Measurements from ENCODE around the gene CDK18.

CDK18 gene

GRCh38 chr1:205504311-205505075, at the start of gene CDK18:
TSS of gene CDK18 (plus strand) at chr1:205504669. CDS start at chr1:205523168, 18,499 bp downstream.
- H3K4me1 ChIP-seq (ENCODE audit: control insufficient read depth in 1 of 2, insufficient read depth in 1 of 2, low read depth in 1 of 2, low read length in 1 of 2) = peaks cover 6 to 12% of the 10 kb centered on the region in 2 experiments
- no peaks in the 10 kb centered on the region for H3K9me3 ChIP-seq
- no peaks in the 10 kb centered on the region for H3K36me3 ChIP-seq
- H3K4me3 ChIP-seq (ENCODE audit: low read depth in 1 of 2, low read length in 1 of 2) = peak within 1 kb of the TSS; percentile 8 to 41
- TF ChIP-seq, protein P1, sequence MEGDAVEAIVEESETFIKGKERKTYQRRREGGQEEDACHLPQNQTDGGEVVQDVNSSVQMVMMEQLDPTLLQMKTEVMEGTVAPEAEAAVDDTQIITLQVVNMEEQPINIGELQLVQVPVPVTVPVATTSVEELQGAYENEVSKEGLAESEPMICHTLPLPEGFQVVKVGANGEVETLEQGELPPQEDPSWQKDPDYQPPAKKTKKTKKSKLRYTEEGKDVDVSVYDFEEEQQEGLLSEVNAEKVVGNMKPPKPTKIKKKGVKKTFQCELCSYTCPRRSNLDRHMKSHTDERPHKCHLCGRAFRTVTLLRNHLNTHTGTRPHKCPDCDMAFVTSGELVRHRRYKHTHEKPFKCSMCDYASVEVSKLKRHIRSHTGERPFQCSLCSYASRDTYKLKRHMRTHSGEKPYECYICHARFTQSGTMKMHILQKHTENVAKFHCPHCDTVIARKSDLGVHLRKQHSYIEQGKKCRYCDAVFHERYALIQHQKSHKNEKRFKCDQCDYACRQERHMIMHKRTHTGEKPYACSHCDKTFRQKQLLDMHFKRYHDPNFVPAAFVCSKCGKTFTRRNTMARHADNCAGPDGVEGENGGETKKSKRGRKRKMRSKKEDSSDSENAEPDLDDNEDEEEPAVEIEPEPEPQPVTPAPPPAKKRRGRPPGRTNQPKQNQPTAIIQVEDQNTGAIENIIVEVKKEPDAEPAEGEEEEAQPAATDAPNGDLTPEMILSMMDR (IDR thresholded peaks at IDR 0.05) = no peak
- H3K27me3 ChIP-seq = peaks cover 42% of the 10 kb centered on the region
- H3K27ac ChIP-seq = no peak within 1 kb of the TSS

- TF ChIP-seq, protein P1 (IDR thresholded peaks at IDR 0.05) = no peak
- H3K9me3 ChIP-seq = no peaks in the 10 kb centered on the region
These were observed 49.5 kb upstream of the CDK18 start for GRCh38 chr1:205454903-205455335.

GRCh38 chr1:205455581-205456382, 48.7 kb upstream of the CDK18 start, which contains the start of gene BLACAT1:
TSS of gene BLACAT1 (minus strand) at chr1:205456045.
- no peak within 1 kb of the TSS for H3K27ac ChIP-seq
- H3K9me3 ChIP-seq = no peaks in the 10 kb centered on the region
- TF ChIP-seq, protein P1 (IDR thresholded peaks at IDR 0.05) = no peak
- no peak within 1 kb of the TSS for H3K4me3 ChIP-seq (ENCODE audit: low read depth in 1 of 2, low read length in 1 of 2)
- no peaks in the 10 kb centered on the region for H3K36me3 ChIP-seq
- no peaks in the 10 kb centered on the region for H3K4me1 ChIP-seq (ENCODE audit: control insufficient read depth in 1 of 2, insufficient read depth in 1 of 2, low read depth in 1 of 2, low read length in 1 of 2)
- H3K27me3 ChIP-seq = peaks cover 99% of the 10 kb centered on the region

More at GRCh38 chr1:205454903-205455335, 49.5 kb upstream of the CDK18 start:
- no peak overlapping the region for H3K4me3 ChIP-seq (ENCODE audit: low read depth in 1 of 2, low read length in 1 of 2)
- H3K36me3 ChIP-seq = no peaks in the 10 kb centered on the region
- H3K27me3 ChIP-seq = peaks cover 100% of the 10 kb centered on the region
- H3K4me1 ChIP-seq (ENCODE audit: control insufficient read depth in 1 of 2, insufficient read depth in 1 of 2, low read depth in 1 of 2, low read length in 1 of 2) = no peaks in the 10 kb centered on the region
- no peak overlapping the region for H3K27ac ChIP-seq

DNA sequence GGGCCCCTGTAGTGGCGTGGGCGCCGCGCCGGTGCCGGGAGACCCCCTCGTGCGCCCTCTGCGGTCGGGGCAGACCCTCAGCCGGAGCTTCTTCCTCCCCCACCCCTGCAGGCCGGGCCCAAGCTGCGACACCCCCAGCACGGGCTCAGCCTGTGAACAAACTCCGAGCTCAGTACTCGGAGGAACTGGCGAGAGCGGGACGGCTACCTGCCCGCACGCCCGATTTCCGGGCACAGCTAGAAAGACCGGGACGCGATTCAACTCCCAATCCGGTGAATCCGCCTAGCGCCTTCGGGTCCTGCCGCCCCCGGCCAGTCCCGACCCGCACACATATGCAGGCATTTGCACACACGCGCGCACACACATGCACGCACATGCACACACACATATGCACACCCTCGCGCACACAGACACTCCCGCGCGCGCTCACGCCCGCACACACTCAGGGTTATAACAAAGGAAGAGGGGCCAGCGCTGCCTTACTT, 48.0 kb upstream of the CDK18 start:
- Histone ChIP-seq H3K27ac (no peak overlapping the region), H3K36me3 (no peaks in the 10 kb centered on the region), H3K4me1 (ENCODE audit: control insufficient read depth in 1 of 2, insufficient read depth in 1 of 2, low read depth in 1 of 2, low read length in 1 of 2) (no peaks in the 10 kb centered on the region), H3K27me3 (peaks cover 99% of the 10 kb centered on the region), H3K4me3 (ENCODE audit: low read depth in 1 of 2, low read length in 1 of 2) (no peak overlapping the region), H3K9me3 (no peaks in the 10 kb centered on the region)
- TF ChIP-seq, protein P1 (IDR thresholded peaks at IDR 0.05) = no peak

GRCh38 chr1:205456868-205457745, 47.4 kb upstream of the CDK18 start:
- Histone ChIP-seq H3K4me3 (ENCODE audit: low read depth in 1 of 2, low read length in 1 of 2) (no peak overlapping the region), H3K27ac (no peak overlapping the region), H3K36me3 (no peaks in the 10 kb centered on the region), H3K27me3 (peaks cover 99% of the 10 kb centered on the region), H3K9me3 (no peaks in the 10 kb centered on the region), H3K4me1 (ENCODE audit: control insufficient read depth in 1 of 2, insufficient read depth in 1 of 2, low read depth in 1 of 2, low read length in 1 of 2) (no peaks in the 10 kb centered on the region)
- TF ChIP-seq, protein P1 (IDR thresholded peaks at IDR 0.05) = no peak

Measured in neutrophil (primary cell).